Measurements from ENCODE around the gene DENND1C.

Gene DENND1C

DNA sequence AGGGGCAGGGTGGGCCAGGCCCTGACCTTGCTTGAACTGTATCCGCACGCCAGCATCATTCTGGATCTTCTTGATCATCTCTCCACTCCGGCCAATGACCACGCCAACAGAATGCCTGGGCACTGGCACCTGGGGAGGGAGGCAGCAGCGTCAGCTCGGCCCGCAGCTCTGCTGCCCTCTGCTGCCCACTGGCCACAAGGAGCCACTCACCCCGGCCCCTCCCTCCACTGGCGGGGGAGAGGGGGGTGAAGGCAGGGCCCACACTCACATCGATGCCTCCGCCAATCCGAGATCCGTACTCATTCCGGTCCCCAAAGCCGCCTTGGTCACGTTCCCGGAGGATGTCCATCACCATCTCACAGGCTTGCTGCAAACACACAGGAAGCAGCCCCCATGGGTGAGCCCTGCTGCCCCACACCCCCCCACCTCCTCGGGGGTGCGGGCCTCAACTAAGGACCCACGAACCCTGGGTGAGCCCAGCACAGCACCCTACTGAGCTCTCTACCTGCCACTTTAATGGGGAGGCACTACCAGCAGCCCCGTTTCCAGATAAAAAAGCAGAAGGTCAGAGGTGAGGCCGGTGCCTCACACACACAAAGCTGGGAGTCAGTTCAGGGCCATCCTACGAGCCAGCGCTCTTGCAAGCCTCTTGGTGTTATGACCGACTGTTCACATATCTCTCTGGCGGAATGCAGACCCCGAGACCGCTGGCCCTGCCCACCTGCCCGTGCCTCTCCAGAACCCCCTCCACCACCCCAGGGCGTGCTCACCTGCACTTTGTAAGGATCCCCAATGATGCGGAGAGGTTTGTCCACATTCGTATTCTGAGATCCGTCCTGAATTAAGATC, 63.6 kb downstream of the DENND1C start:
- Histone ChIP-seq H3K27ac (ENCODE audit: low read depth, low read length) (no peak overlapping the region), H3K4me1 (ENCODE audit: control insufficient read depth in 5 of 5, insufficient read depth in 5 of 5, low read length in 5 of 5) (peaks cover 0 to 27% (median 18%) of the 10 kb centered on the region in 5 donors), H3K9me3 (ENCODE audit: control insufficient read depth in 5 of 5, low read length in 5 of 5) (no peaks in the 10 kb centered on the region), H3K27me3 (ENCODE audit: control insufficient read depth in 5 of 5, insufficient read depth in 4 of 5, low read length in 5 of 5) (no peaks in the 10 kb centered on the region), H3K4me3 (ENCODE audit: low read depth in 1 of 5, low read length in 5 of 5) (no peak overlapping the region), H3K9ac (ENCODE audit: low read length in 5 of 5) (no peak overlapping the region), H3K36me3 (ENCODE audit: control insufficient read depth in 5 of 5, insufficient read depth in 5 of 5, low read length in 5 of 5) (peaks cover 0 to 82% (median 79%) of the 10 kb centered on the region in 5 donors)

Data from subcutaneous abdominal adipose tissue (tissue), 5 donors.